GM12865 (cell line): ENCODE data around the gene INTS4.
"Not testable (repeated sequence)": the region's sequence is repeated elsewhere in the genome, so short reads cannot be mapped to it uniquely, and the experiment has no call there.

Experiments used
- DNase-seq: peaks from one replicate; pipeline ENCODE4 v3.0.0; 2010; ENCODE audit warnings: low read depth
- H3K4me3 ChIP-seq: 2 replicates; pipeline ENCODE4 v1.5.1; 2011; ENCODE audit warnings: mild to moderate bottlenecking, low read depth, low read length, control low read depth
- TF ChIP-seq, protein P1 (sequence below): IDR thresholded peaks from 2 replicates; pipeline ENCODE4 v1.5.1; 2011; ENCODE audit warnings: low read length, control low read depth, low read depth, inconsistent platforms; ENCODE audit not compliant: insufficient read depth; ENCODE audit errors: missing control alignments

The INTS4 gene

DNA sequence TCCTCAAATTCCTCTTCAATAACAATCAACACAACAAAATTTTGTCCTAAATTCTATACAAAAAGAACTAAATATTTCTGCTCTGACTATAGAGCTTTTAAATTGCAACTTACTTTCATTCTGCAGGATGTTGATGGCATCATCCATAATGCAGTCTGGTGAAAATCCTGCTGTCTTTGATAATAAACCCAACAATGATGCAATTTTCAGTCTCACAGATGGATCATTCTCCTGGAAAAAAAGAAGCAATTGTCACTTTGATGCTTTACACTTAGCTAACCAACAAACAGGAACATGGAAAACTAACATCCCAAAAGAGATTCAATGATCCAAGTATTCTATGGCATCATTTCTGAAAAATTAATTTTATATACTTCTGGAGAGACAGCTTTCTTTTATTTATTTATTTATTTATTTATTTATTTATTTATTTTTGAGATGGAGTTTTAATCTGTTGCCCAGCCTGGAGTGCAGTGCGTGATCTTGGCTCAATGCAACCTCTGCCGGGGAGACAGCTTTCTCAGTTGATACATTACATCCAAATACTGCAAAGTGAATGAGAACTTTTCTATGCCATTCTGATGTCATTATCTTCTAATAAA is 13.0 kb downstream of the INTS4 start:
- H3K4me3 ChIP-seq, result no peak overlapping the region
- DNase-seq, result no peak
- TF ChIP-seq, protein P1, sequence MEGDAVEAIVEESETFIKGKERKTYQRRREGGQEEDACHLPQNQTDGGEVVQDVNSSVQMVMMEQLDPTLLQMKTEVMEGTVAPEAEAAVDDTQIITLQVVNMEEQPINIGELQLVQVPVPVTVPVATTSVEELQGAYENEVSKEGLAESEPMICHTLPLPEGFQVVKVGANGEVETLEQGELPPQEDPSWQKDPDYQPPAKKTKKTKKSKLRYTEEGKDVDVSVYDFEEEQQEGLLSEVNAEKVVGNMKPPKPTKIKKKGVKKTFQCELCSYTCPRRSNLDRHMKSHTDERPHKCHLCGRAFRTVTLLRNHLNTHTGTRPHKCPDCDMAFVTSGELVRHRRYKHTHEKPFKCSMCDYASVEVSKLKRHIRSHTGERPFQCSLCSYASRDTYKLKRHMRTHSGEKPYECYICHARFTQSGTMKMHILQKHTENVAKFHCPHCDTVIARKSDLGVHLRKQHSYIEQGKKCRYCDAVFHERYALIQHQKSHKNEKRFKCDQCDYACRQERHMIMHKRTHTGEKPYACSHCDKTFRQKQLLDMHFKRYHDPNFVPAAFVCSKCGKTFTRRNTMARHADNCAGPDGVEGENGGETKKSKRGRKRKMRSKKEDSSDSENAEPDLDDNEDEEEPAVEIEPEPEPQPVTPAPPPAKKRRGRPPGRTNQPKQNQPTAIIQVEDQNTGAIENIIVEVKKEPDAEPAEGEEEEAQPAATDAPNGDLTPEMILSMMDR, result no peak

DNA sequence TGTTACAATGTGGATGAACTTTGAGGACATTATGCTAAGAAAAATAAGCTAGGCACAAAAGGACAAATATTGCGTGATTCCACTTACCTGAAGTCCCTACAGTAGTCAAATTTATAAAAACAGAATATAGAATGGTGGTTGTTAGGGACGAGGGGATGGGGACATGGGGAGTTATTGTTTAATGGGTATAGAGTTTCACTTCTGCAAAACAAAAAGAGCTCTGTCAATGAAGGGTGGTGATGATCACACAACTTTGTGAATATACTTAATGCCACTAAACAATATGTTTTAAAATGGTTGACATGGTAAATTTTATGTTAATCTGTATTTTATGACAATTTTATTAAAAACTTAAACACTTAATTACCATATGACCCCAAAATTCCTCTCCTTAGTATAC is 26.1 kb downstream of the INTS4 start:
- TF ChIP-seq, protein P1, result no peak
- no peak overlapping the region for H3K4me3 ChIP-seq
- no peak for DNase-seq

- no peak overlapping the region for H3K4me3 ChIP-seq
- TF ChIP-seq, protein P1, result no peak
- DNase-seq, result no peak
Measured at GRCh38 chr11:77967753-77968152, 26.7 kb downstream of the INTS4 start.

- no peak overlapping the region for H3K4me3 ChIP-seq
- TF ChIP-seq, protein P1, result no peak
- DNase-seq, result no peak
Measured at GRCh38 chr11:77967121-77967520, 27.3 kb downstream of the INTS4 start.

GRCh38 chr11:77966338-77966737 is 28.1 kb downstream of the INTS4 start:
- no peak for DNase-seq
- TF ChIP-seq, protein P1, result no peak
- H3K4me3 ChIP-seq, result no peak overlapping the region

DNA sequence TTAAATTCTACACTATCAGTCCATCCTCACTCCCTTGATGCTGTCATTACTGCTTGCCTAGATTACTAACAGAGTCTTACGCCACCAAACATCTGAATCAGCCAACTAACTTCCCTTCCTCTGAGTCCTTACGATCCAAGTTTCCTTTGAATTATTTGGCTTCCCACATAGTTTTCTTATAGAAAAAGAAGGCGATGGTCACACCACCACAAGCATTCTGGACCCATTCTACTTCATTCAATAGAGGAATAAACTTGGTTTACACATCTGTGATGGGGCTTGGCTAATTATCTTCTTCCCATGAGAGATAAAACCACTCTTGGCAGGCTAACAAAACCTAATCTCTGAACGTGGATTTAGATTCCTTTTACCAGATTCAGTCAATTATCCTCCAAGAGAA is 35.0 kb downstream of the INTS4 start:
- no peak overlapping the region for H3K4me3 ChIP-seq
- DNase-seq, result no peak
- TF ChIP-seq, protein P1, result no peak

DNA sequence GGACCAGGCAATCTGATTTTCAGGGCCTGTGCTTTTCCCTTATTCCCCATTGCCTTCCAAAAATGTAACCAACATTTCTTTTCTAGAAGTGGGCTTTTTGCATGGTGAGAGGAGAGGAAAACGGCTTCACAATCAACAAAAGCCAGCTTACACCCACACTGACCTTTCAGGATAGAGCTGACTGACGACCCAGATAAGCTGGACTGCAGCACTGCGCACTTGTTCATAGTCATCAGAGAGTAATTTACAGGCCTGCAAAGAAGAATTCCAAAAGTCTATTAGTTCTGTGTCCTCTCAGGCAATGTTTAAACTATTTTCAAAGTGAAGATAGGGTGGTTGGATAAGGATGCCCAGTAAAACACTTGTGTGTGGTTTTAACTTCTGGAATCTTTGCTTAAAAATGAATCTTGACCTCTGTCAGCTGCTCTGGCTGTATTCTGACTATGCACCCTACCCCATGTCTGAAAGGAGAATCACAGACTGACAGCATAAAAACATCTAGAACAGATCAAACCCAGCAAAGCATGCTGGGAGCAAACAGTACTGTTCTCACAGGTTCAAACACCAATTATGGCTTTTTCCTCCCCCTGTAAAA is 35.8 kb downstream of the INTS4 start:
- DNase-seq, H3K4me3 ChIP-seq: not testable (repeated sequence)

DNA sequence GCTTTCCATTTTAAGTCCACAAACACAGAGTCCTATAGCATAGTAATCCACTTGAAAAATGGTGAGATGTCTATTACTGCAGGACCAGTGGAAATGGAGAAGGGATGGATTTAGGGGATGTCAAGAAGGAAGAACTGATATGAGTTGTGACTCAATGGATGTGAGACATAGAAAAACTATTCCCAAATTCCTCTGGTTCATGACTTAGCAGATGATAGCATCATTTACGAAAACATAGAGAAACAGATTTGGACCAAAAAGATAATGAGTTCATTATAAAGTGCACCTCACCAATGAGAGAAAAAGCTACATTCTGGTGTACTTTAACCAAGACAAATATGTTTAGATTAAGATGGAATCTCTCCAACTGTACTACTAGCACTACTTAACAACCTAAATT is 51.2 kb downstream of the INTS4 start:
- not testable (repeated sequence) for H3K4me3 ChIP-seq

GRCh38 chr11:77942465-77942864 is 52.0 kb downstream of the INTS4 start:
- H3K4me3 ChIP-seq, DNase-seq: not testable (repeated sequence)

More for the DNA sequence above, 51.2 kb downstream of the INTS4 start:
- not testable (repeated sequence) for DNase-seq

GRCh38 chr11:77933596-77933995 is 60.9 kb downstream of the INTS4 start:
- not testable (repeated sequence) for DNase-seq, H3K4me3 ChIP-seq

GRCh38 chr11:77930334-77931208 is 63.9 kb downstream of the INTS4 start:
- not testable (repeated sequence) for H3K4me3 ChIP-seq, DNase-seq
